Mesendoderm (in vitro differentiated cells): ENCODE measurements around the gene GPR62.
"Not testable (repeated sequence)": the region's sequence is repeated elsewhere in the genome, so short reads cannot be mapped to it uniquely, and the experiment has no call there.

Source experiments
- DNase-seq: peaks from one replicate; pipeline ENCODE4 v3.0.0; 2013
- H2AK5ac ChIP-seq: 2 replicates; pipeline ENCODE4 v1.6.1; 2013; ENCODE audit warnings: low read length, inconsistent platforms
- H2BK120ac ChIP-seq: 2 replicates; pipeline ENCODE4 v1.6.1; 2013; ENCODE audit warnings: low read depth, mild to moderate bottlenecking, low read length, moderate library complexity, mixed read lengths
- H2BK15ac ChIP-seq: replicated peaks from 2 replicates; pipeline ENCODE4 v1.6.1; 2013; ENCODE audit warnings: low read depth, mild to moderate bottlenecking, moderate library complexity
- H2BK5ac ChIP-seq: 2 replicates; pipeline ENCODE4 v1.6.1; 2013; ENCODE audit warnings: low read length, inconsistent platforms
- H3K18ac ChIP-seq: 2 replicates; pipeline ENCODE4 v1.6.1; 2013; ENCODE audit warnings: mild to moderate bottlenecking, low read length, mixed read lengths
- H3K23ac ChIP-seq: one replicate; pipeline ENCODE4 v1.6.1; 2013; ENCODE audit warnings: low read length
- H3K27ac ChIP-seq: 2 replicates; pipeline ENCODE4 v1.5.1; 2013; ENCODE audit warnings: low read depth, mild to moderate bottlenecking, inconsistent platforms, low read length, moderate library complexity
- H3K27me3 ChIP-seq: 2 replicates; pipeline ENCODE4 v1.6.1; 2013; ENCODE audit warnings: low read length, control low read depth, mild to moderate bottlenecking, inconsistent platforms; ENCODE audit not compliant: insufficient read depth, poor library complexity
- H3K36me3 ChIP-seq: 2 replicates; pipeline ENCODE4 v1.6.1; 2013; ENCODE audit warnings: low read length, inconsistent platforms; ENCODE audit not compliant: control insufficient read depth, insufficient read depth
- H3K4ac ChIP-seq: one replicate; pipeline ENCODE4 v1.6.1; 2013; ENCODE audit warnings: low read depth, mild to moderate bottlenecking, low read length, moderate library complexity
- H3K4me1 ChIP-seq: 2 replicates; pipeline ENCODE4 v1.6.1; 2013; ENCODE audit warnings: low read depth, low read length, inconsistent platforms; ENCODE audit not compliant: control insufficient read depth
- H3K4me2 ChIP-seq: 2 replicates; pipeline ENCODE4 v1.6.1; 2013; ENCODE audit warnings: low read length
- H3K4me3 ChIP-seq: 2 replicates; pipeline ENCODE4 v1.5.1; 2013; ENCODE audit warnings: mild to moderate bottlenecking, low read length
- H3K56ac ChIP-seq: one replicate; pipeline ENCODE4 v1.6.1; 2013; ENCODE audit warnings: low read length
- H3K79me1 ChIP-seq: 2 replicates; pipeline ENCODE4 v1.6.1; 2013; ENCODE audit warnings: low read length, inconsistent platforms
- H3K79me2 ChIP-seq: 2 replicates; pipeline ENCODE4 v1.6.1; 2013; ENCODE audit warnings: mild to moderate bottlenecking, low read length; ENCODE audit not compliant: control insufficient read depth, insufficient read depth
- H3K9ac ChIP-seq: 2 replicates; pipeline ENCODE4 v1.6.1; 2013; ENCODE audit warnings: low read length, inconsistent platforms
- H4K5ac ChIP-seq: one replicate; pipeline ENCODE4 v1.6.1; 2013; ENCODE audit warnings: low read length
- H4K8ac ChIP-seq: one replicate; pipeline ENCODE4 v1.6.1; 2013; ENCODE audit warnings: low read depth, mild to moderate bottlenecking, control low read depth, low read length, moderate library complexity
- WGBS: extraction: QIAGEN DNeasy Blood & Tissue Kit; methylation state at CpG from one replicate; pipeline ENCODE4 v1.1.7; 2013; ENCODE audit warnings: low lambda C conversion rate, missing lambda C conversion rate; ENCODE audit not compliant: insufficient coverage; ENCODE audit errors: extremely low coverage; 5-methylcytosine and 5-hydroxymethylcytosine counted together

The GPR62 gene

DNA sequence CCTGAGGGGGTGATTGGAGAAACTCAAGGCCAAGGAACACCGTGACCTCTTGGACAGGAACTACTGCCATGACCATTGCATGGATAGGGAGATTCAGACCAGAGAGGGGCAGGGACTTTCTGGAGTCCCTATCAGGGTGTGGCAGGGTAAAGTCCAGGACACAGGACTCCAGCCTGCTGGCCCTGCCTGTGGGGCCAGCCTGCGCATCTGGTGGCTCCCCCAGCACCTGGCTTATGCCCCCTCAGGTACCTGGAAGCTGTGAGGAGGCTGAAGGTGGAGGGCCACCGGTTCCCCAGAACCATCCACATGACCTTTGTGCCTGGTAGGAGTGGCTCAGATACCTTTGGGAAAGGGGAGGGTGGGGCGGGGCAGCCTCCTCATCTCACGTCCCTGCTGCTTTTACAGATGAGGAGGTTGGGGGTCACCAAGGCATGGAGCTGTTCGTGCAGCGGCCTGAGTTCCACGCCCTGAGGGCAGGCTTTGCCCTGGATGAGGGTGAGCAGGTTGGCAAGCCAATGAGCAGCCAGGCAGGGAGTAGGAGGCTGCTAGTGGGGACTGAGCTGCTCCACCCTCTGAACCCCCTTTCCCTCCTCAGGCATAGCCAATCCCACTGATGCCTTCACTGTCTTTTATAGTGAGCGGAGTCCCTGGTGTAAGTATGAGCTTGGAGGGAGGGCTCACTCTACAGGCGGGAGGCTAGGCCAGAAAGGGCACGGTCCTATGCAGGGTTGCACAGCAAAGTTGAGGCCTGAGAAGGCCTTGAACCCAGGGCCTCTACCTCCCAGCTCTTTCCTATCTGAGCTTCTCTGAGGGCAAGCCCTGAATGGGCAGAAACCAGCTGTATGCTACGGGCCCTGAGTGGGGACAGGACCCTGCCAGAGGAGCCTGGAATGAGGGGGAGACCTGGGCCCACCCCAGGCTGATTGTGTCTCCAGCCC lies 31.1 kb downstream of the GPR62 start:
- peaks cover 1% of the 10 kb centered on the region for H3K36me3 ChIP-seq
- peak overlapping the region; percentile 15 for H3K56ac ChIP-seq
- H4K8ac ChIP-seq, result no peak overlapping the region
- no peak overlapping the region for H3K23ac ChIP-seq
- H3K4me1 ChIP-seq, result peaks cover 2% of the 10 kb centered on the region
- no peaks in the 10 kb centered on the region for H3K27me3 ChIP-seq
- no peak overlapping the region for H3K9ac ChIP-seq
- H4K5ac ChIP-seq, result no peak overlapping the region
- H3K18ac ChIP-seq, result no peak overlapping the region
- H2BK120ac ChIP-seq, result no peak overlapping the region
- peaks cover 3% of the 10 kb centered on the region for H3K79me1 ChIP-seq
- no peak overlapping the region for H3K4me2 ChIP-seq
- no peak overlapping the region for H2BK5ac ChIP-seq
- no peak overlapping the region for H2AK5ac ChIP-seq
- H3K4ac ChIP-seq, result no peak overlapping the region
- WGBS, result no CpG with 5 or more reads among the region's 12 CpGs
- no peak overlapping the region for H3K4me3 ChIP-seq
- DNase-seq, result no peak
- no peaks in the 10 kb centered on the region for H3K79me2 ChIP-seq
- H3K27ac ChIP-seq, result no peak overlapping the region
- H2BK15ac ChIP-seq, result no peak overlapping the region

DNA sequence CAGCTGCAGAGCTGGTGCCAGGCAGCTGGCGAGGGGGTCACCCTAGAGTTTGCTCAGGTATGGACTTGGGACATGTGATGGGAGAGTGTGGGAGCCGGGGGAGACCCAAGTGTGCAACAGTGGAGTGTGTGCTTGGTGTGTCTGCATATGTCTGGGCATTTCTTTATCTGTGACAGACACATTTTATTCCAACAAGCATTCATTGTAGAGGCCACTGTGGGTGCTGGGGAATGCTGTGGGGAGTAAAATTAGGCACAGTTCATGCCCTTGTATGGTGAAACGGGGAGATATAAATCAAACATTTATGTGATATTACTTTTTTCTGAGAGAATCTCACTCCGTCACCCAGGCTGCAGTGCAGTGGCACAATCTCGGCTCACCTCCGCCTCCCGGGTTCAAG lies 32.4 kb downstream of the GPR62 start:
- no peaks in the 10 kb centered on the region for H3K79me2 ChIP-seq
- H3K4me3 ChIP-seq, result no peak overlapping the region
- no peak overlapping the region for H3K23ac ChIP-seq
- H3K4ac ChIP-seq, result no peak overlapping the region
- H3K79me1 ChIP-seq, result peaks cover 6% of the 10 kb centered on the region
- peaks cover 4% of the 10 kb centered on the region for H3K4me1 ChIP-seq
- H3K27ac ChIP-seq, result no peak overlapping the region
- H3K9ac ChIP-seq, result no peak overlapping the region
- H3K4me2 ChIP-seq, result no peak overlapping the region
- no peak overlapping the region for H2BK15ac ChIP-seq
- H3K36me3 ChIP-seq, result peaks cover 7% of the 10 kb centered on the region
- no peak overlapping the region for H2BK5ac ChIP-seq
- no peak for DNase-seq
- H2BK120ac ChIP-seq, result no peak overlapping the region
- WGBS, result no CpG with 5 or more reads among the region's 7 CpGs
- no peak overlapping the region for H2AK5ac ChIP-seq
- no peaks in the 10 kb centered on the region for H3K27me3 ChIP-seq
- H3K18ac ChIP-seq, result no peak overlapping the region
- no peak overlapping the region for H4K8ac ChIP-seq
- no peak overlapping the region for H3K56ac ChIP-seq
- H4K5ac ChIP-seq, result no peak overlapping the region

GRCh38 chr3:51988286-51989146 lies 33.3 kb downstream of the GPR62 start:
- Histone ChIP-seq H3K4me2 (no peak overlapping the region), H3K27me3 (no peaks in the 10 kb centered on the region), H2BK15ac (no peak overlapping the region), H3K79me2 (peaks cover 1% of the 10 kb centered on the region), H2BK5ac (no peak overlapping the region), H3K18ac (no peak overlapping the region), H2BK120ac (no peak overlapping the region), H3K4me3 (no peak overlapping the region), H3K36me3 (peaks cover 12% of the 10 kb centered on the region), H3K27ac (no peak overlapping the region), H3K4me1 (peaks cover 4% of the 10 kb centered on the region), H4K5ac (no peak overlapping the region), H3K4ac (no peak overlapping the region), H3K79me1 (peaks cover 8% of the 10 kb centered on the region), H2AK5ac (no peak overlapping the region), H4K8ac (no peak overlapping the region), H3K9ac (no peak overlapping the region), H3K23ac (no peak overlapping the region), H3K56ac (peak overlapping the region; percentile 15)
- no CpG with 5 or more reads among the region's 15 CpGs for WGBS
- DNase-seq, result peak; percentile 26

DNA sequence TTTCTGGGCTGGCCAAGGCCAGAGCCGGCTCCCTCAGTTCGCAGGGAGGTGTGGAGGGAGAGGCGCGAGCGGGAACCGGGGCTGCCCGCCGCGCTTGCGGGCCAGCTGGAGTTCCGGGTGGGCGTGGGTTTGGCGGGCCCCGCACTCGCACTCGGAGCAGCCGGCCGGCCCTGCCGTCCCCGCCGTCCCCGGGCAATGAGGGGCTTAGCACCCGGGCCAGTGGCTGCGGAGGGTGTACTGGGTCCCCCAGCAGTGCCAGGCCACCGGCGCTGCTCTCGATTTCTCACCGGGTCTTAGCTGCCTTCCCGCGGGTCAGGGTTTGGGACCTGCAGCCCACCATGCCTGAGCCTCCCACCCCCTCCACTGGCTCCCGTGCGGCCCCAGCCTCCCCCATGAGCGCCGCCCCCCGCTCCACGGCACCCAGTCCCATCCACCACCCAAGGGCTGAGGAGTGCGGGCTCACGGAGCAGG lies 35.4 kb downstream of the GPR62 start:
- H3K27me3 ChIP-seq, H3K9ac ChIP-seq, H2BK15ac ChIP-seq, H3K56ac ChIP-seq, H2BK5ac ChIP-seq, H2AK5ac ChIP-seq, H3K4me3 ChIP-seq, H3K18ac ChIP-seq, H3K4ac ChIP-seq, DNase-seq, H3K4me2 ChIP-seq, H3K27ac ChIP-seq, H4K8ac ChIP-seq, H2BK120ac ChIP-seq, H4K5ac ChIP-seq, H3K23ac ChIP-seq: not testable (repeated sequence)
- no CpG with 5 or more reads among the region's 38 CpGs for WGBS
- Histone ChIP-seq H3K36me3 (peaks cover 21% of the 10 kb centered on the region), H3K79me1 (peaks cover 18% of the 10 kb centered on the region), H3K4me1 (peaks cover 10% of the 10 kb centered on the region), H3K79me2 (peaks cover 18% of the 10 kb centered on the region)

- Histone ChIP-seq H3K4me1 (peaks cover 10% of the 10 kb centered on the region), H4K8ac (no peak overlapping the region), H2AK5ac (no peak overlapping the region), H3K18ac (no peak overlapping the region), H3K27ac (no peak overlapping the region), H3K4me3 (no peak overlapping the region), H3K23ac (peak overlapping the region; percentile 89), H3K79me2 (peaks cover 19% of the 10 kb centered on the region), H3K9ac (peak overlapping the region; percentile 13), H3K4ac (no peak overlapping the region), H3K79me1 (peaks cover 18% of the 10 kb centered on the region), H4K5ac (no peak overlapping the region), H2BK120ac (no peak overlapping the region), H3K56ac (no peak overlapping the region), H3K4me2 (no peak overlapping the region), H3K27me3 (no peaks in the 10 kb centered on the region), H2BK5ac (no peak overlapping the region), H2BK15ac (no peak overlapping the region), H3K36me3 (peaks cover 21% of the 10 kb centered on the region)
- no peak for DNase-seq
- WGBS, result no CpG with 5 or more reads among the region's 3 CpGs
Observed at GRCh38 chr3:51992017-51992682, 37.0 kb downstream of the GPR62 start.
